C4-2B (cell line): ENCODE data around the gene CD52.

Experiments used
- ZFX ChIP-seq: fragments of 450-650 bp; IDR thresholded peaks from 2 replicates; pipeline ENCODE4 v1.6.1; 2017
- TF ChIP-seq, protein P1 (sequence below): fragments of 450-650 bp; conservative IDR thresholded peaks from 2 replicates; pipeline ENCODE4 v1.5.1; 2017; ENCODE audit warnings: mild to moderate bottlenecking

- TF ChIP-seq, protein P1, sequence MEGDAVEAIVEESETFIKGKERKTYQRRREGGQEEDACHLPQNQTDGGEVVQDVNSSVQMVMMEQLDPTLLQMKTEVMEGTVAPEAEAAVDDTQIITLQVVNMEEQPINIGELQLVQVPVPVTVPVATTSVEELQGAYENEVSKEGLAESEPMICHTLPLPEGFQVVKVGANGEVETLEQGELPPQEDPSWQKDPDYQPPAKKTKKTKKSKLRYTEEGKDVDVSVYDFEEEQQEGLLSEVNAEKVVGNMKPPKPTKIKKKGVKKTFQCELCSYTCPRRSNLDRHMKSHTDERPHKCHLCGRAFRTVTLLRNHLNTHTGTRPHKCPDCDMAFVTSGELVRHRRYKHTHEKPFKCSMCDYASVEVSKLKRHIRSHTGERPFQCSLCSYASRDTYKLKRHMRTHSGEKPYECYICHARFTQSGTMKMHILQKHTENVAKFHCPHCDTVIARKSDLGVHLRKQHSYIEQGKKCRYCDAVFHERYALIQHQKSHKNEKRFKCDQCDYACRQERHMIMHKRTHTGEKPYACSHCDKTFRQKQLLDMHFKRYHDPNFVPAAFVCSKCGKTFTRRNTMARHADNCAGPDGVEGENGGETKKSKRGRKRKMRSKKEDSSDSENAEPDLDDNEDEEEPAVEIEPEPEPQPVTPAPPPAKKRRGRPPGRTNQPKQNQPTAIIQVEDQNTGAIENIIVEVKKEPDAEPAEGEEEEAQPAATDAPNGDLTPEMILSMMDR, result no peak
- TF ChIP-seq ZFX, result no peak
Measured at GRCh38 chr1:26314501-26314900, 3.3 kb upstream of the CD52 start.
